NCI-H446 treated with DMSO at 0.1 percent for 48 hours (cell line): ENCODE results near the gene TCF23.
"Not testable (repeated sequence)": the region's sequence is repeated elsewhere in the genome, so short reads cannot be mapped to it uniquely, and the experiment has no call there.

Experiments
- DNase-seq: peaks from one replicate; lab custom pipeline; 2025; lab: John Stamatoyannopoulos, UW

Gene TCF23

GRCh38 chr2:27148801-27149439 lies at the start of gene TCF23:
TCF23 (plus strand) TSS chr2:27149004; CDS start chr2:27149134, 130 bp downstream.
- no peak for DNase-seq

GRCh38 chr2:27099334-27099955 lies 49.4 kb upstream of the TCF23 start:
- no peak for DNase-seq

- no peak for DNase-seq
Observed at GRCh38 chr2:27100036-27100435, 48.8 kb upstream of the TCF23 start.

GRCh38 chr2:27102329-27102728 lies 46.5 kb upstream of the TCF23 start:
- no peak for DNase-seq

GRCh38 chr2:27105981-27106380 lies 42.8 kb upstream of the TCF23 start:
- no peak for DNase-seq

GRCh38 chr2:27108221-27108620 lies 40.6 kb upstream of the TCF23 start:
- DNase-seq, result no peak

- DNase-seq, result no peak
Observed at GRCh38 chr2:27109083-27109482, 39.7 kb upstream of the TCF23 start.

- not testable (repeated sequence) for DNase-seq
Observed at GRCh38 chr2:27110603-27111352, 38.0 kb upstream of the TCF23 start.

- not testable (repeated sequence) for DNase-seq
Observed at GRCh38 chr2:27111392-27112078, 37.3 kb upstream of the TCF23 start.

GRCh38 chr2:27115519-27115918 lies 33.3 kb upstream of the TCF23 start:
- no peak for DNase-seq

- no peak for DNase-seq
Observed at GRCh38 chr2:27117995-27118524, 30.7 kb upstream of the TCF23 start.

GRCh38 chr2:27118525-27119329 lies 30.1 kb upstream of the TCF23 start, which contains the start of gene CGREF1:
CGREF1 (minus strand) TSS chr2:27119128; CDS start chr2:27104366, 14,762 bp downstream.
- no peak for DNase-seq

- DNase-seq, result not testable (repeated sequence)
Observed at GRCh38 chr2:27119330-27119670, 29.5 kb upstream of the TCF23 start.

GRCh38 chr2:27121906-27122305 lies 26.9 kb upstream of the TCF23 start:
- DNase-seq, result no peak

GRCh38 chr2:27122791-27123190 lies 26.0 kb upstream of the TCF23 start:
- no peak for DNase-seq

GRCh38 chr2:27123302-27124150 lies 25.3 kb upstream of the TCF23 start, which contains the start of gene ABHD1:
ABHD1 (plus strand) TSS chr2:27123815; CDS start chr2:27123949, 134 bp downstream.
- no peak for DNase-seq

- no peak for DNase-seq
Observed at GRCh38 chr2:27125104-27125503, 23.7 kb upstream of the TCF23 start.

GRCh38 chr2:27126252-27126710 lies 22.5 kb upstream of the TCF23 start:
- no peak for DNase-seq

- DNase-seq, result no peak
Observed at GRCh38 chr2:27127883-27128667, 20.7 kb upstream of the TCF23 start.
